ENCODE data around the gene STH. TPM values are rescaled to one million over a fixed set of nuclear protein-coding genes. Genes with fewer than 3 reads are reported as not detected.

Gene STH
- total and polyA plus RNA-seq, 8 donors = 0.38 TPM; not detected in 7

DNA sequence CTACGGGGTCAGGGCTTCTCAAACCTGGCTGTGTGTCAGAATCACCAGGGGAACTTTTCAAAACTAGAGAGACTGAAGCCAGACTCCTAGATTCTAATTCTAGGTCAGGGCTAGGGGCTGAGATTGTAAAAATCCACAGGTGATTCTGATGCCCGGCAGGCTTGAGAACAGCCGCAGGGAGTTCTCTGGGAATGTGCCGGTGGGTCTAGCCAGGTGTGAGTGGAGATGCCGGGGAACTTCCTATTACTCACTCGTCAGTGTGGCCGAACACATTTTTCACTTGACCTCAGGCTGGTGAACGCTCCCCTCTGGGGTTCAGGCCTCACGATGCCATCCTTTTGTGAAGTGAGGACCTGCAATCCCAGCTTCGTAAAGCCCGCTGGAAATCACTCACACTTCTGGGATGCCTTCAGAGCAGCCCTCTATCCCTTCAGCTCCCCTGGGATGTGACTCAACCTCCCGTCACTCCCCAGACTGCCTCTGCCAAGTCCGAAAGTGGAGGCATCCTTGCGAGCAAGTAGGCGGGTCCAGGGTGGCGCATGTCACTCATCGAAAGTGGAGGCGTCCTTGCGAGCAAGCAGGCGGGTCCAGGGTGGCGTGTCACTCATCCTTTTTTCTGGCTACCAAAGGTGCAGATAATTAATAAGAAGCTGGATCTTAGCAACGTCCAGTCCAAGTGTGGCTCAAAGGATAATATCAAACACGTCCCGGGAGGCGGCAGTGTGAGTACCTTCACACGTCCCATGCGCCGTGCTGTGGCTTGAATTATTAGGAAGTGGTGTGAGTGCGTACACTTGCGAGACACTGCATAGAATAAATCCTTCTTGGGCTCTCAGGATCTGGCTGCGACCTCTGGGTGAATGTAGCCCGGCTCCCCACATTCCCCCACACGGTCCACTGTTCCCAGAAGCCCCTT, 10.9 kb downstream of the STH start:
- no peak for TF ChIP-seq CTCF (IDR thresholded peaks at IDR 0.05)
- no peaks in the 10 kb centered on the region for H3K9me3 ChIP-seq
- ATAC-seq (no peak), DNase-seq (no peak)
- H3K27ac ChIP-seq = no peak overlapping the region
- H3K4me1 ChIP-seq = no peaks in the 10 kb centered on the region
- peaks cover 0 to 4% of the 10 kb centered on the region in 2 donors for H3K27me3 ChIP-seq
- intact Hi-C loops (cut with DNase I) = no loop called here
- no peak overlapping the region for H3K4me3 ChIP-seq
- no peaks in the 10 kb centered on the region for H3K36me3 ChIP-seq

DNA sequence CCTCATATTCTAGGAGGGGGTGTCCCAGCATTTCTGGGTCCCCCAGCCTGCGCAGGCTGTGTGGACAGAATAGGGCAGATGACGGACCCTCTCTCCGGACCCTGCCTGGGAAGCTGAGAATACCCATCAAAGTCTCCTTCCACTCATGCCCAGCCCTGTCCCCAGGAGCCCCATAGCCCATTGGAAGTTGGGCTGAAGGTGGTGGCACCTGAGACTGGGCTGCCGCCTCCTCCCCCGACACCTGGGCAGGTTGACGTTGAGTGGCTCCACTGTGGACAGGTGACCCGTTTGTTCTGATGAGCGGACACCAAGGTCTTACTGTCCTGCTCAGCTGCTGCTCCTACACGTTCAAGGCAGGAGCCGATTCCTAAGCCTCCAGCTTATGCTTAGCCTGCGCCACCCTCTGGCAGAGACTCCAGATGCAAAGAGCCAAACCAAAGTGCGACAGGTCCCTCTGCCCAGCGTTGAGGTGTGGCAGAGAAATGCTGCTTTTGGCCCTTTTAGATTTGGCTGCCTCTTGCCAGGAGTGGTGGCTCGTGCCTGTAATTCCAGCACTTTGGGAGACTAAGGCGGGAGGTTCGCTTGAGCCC, 11.6 kb downstream of the STH start:
- no peak overlapping the region for H3K4me3 ChIP-seq
- no peaks in the 10 kb centered on the region for H3K4me1 ChIP-seq
- intact Hi-C loops (cut with DNase I) = no loop called here
- ATAC-seq (no peak), DNase-seq (no peak)
- no peak overlapping the region for H3K27ac ChIP-seq
- no peak for TF ChIP-seq CTCF (IDR thresholded peaks at IDR 0.05)
- no peaks in the 10 kb centered on the region for H3K36me3 ChIP-seq
- no peaks in the 10 kb centered on the region for H3K9me3 ChIP-seq
- peaks cover 0 to 4% of the 10 kb centered on the region in 2 donors for H3K27me3 ChIP-seq

- TF ChIP-seq CTCF (IDR thresholded peaks at IDR 0.05) = no peak
- intact Hi-C loops (cut with DNase I) = no loop called here
Observed at GRCh38 chr17:46011711-46012505, 12.9 kb downstream of the STH start.

GRCh38 chr17:46012506-46013079, 13.5 kb downstream of the STH start:
- DNase-seq = no peak
- Histone ChIP-seq H3K27me3 (peaks cover 0 to 4% of the 10 kb centered on the region in 2 donors), H3K36me3 (no peaks in the 10 kb centered on the region), H3K4me1 (no peaks in the 10 kb centered on the region), H3K9me3 (no peaks in the 10 kb centered on the region), H3K4me3 (no peak overlapping the region), H3K27ac (no peak overlapping the region)
- TF ChIP-seq CTCF (IDR thresholded peaks at IDR 0.05) = no peak
- intact Hi-C loops (cut with DNase I) = no loop called here
- no peak for ATAC-seq

More at GRCh38 chr17:46011711-46012505, 12.9 kb downstream of the STH start:
- Histone ChIP-seq H3K4me3 (no peak overlapping the region), H3K27ac (no peak overlapping the region), H3K36me3 (no peaks in the 10 kb centered on the region), H3K4me1 (no peaks in the 10 kb centered on the region), H3K9me3 (no peaks in the 10 kb centered on the region), H3K27me3 (peaks cover 0 to 4% of the 10 kb centered on the region in 2 donors)
- ATAC-seq (no peak), DNase-seq (no peak)
